Measurements from ENCODE around the gene NBEA.

DNA sequence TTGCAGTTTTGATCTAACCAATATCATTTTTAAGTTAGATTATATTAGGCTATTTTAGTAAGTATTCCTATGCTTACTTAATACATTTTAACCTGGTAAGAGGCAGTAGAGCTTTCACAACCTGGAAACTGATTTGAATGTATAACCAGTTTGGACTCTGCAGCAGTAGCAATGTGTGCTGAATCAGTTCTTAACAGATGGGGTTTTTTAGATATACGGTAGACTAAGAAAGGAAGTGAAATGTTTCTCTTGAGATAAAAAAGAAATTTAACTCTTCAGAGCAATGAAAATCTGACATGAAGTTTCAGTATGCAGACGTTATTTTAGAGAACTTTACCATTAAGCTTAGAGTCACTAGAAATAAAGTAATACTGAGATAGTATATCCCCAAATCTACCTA is 2.7 kb downstream of the NBEA start:
- TF ChIP-seq, protein P1, sequence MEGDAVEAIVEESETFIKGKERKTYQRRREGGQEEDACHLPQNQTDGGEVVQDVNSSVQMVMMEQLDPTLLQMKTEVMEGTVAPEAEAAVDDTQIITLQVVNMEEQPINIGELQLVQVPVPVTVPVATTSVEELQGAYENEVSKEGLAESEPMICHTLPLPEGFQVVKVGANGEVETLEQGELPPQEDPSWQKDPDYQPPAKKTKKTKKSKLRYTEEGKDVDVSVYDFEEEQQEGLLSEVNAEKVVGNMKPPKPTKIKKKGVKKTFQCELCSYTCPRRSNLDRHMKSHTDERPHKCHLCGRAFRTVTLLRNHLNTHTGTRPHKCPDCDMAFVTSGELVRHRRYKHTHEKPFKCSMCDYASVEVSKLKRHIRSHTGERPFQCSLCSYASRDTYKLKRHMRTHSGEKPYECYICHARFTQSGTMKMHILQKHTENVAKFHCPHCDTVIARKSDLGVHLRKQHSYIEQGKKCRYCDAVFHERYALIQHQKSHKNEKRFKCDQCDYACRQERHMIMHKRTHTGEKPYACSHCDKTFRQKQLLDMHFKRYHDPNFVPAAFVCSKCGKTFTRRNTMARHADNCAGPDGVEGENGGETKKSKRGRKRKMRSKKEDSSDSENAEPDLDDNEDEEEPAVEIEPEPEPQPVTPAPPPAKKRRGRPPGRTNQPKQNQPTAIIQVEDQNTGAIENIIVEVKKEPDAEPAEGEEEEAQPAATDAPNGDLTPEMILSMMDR (IDR thresholded peaks at IDR 0.05), result no peak
- no peak for TF ChIP-seq POLR2A (IDR thresholded peaks at IDR 0.05)
- no peak for TF ChIP-seq EP300 (IDR thresholded peaks at IDR 0.05)

Data from stomach (tissue), 4 donors.